Dermis microvascular lymphatic vessel endothelial cell (primary cell): Measurements from ENCODE around the gene RPL28. TPM values are rescaled to one million over a fixed set of nuclear protein-coding genes. Genes with fewer than 3 reads are reported as not detected.
"Not testable (repeated sequence)": the region's sequence is repeated elsewhere in the genome, so short reads cannot be mapped to it uniquely, and the experiment has no call there.

Experiments
- DNase-seq, 2 donors: peaks; one replicate each; pipeline versions ENCODE4 v3.0.0 to v3.0.0-alpha.2; 2010; ENCODE audit warnings: low read depth in 2 of 2
- total RNA-seq: library from RNA; depleted of rRNA; stranded (reverse); fragments of >200 nt; gene quantifications from 2 replicates; pipeline ENCODE4 v1.2.1, GENCODE V29; 2014

Gene RPL28
- total RNA-seq, 1 donor from 2014 or later = 126 TPM

DNA sequence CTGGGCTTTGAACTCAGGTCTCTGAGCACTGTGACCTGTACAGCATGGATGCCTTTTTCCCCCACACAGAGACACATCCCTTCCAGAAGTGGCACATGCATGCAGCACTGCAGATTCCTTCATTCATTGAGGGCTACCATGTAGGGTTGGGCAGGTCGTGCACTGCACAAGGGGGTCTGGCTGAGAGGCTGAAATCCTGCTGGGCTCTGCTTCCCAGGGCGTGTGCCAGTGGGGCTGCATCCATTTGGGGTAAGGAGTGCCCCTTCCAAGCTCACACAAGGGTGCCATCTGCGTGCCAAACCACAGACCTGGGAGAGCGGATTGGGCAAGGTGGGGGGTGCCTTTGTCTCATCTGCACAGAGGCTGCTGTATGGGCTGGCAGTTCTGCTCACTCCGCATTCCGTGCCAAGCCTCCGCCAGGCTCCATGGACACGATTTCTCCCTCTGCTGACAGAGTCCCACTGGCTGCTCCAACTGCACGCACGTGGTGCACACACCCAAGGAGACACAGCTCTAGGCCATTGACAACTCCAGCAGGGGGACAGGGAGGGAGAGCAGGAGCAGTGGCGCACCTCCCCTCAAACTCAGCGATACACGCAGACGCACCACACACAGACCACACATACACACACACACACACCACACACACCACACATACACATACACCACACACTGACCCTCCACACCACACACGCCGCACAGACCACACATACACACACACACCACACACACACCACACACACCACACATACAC, 61.9 kb downstream of the RPL28 start:
- no peak for DNase-seq

DNA sequence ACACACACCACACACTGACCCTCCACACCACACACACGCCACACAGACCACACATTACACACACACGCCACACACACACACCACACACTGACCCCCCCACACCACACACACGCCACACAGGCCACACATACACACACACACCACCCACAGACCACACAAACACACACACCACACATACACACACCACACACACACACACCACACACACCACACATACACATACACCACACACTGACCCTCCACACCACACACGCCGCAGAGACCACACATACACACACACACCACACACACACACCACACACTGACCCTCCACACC, 62.4 kb downstream of the RPL28 start:
- DNase-seq = not testable (repeated sequence)

DNA sequence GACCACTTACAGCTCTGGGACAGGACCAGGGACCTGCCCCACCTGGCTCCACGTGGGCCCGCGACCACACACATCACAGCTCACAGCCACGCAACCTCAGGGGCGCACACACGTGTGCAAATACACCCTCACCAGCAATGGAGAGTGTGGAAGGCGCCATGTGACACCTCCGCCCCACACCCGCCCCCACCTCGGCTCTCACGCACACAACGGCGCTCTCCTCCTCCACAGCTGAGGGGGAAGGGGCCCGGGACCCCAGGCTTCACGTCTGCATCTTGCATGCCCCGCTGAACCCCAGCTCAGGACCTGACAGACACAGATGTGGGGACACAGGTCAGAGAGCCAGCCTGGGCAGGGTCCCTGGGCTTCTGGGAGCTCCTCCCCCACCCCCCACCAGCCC, 63.7 kb downstream of the RPL28 start:
- no peak for DNase-seq

DNA sequence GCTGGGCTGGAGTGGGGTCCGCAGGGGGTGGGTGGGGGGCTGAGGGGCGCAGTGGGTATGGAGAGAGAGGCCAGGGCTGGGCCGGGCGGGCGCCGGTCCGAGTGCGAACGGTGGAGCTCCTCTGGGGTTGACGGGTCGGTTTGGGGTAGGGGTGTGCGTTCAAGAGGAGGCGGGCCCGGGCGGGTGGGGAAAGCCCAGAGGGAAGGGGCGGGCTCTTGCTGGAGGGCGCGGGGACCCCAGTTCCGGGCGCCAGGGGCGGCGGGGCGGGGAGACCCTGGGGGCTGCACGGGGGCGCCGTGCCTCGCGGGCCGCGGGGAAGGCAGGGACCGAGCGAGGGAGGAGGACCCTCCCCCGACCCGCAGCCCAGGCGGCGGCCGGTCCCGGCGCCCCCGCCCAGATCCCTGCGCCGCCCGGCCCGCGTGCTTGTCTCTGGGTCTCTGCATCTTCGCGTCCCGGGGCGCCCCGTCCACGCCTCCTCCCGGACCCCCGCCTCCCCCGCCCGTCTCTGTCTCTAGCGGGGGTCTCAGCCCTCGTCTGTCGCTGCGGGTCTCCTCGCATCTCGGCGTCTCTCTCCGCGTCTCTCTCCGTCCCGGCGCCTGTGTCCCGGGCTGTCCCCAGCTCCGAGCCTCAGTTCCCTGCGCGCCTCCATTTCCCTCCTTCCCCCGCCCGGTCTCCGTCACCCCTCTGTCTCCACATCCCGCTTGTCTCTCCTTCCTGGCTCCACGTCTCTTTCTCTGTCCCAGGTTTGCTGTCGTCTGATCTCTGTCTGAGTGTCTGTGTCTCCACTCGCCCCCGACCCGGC, 65.6 kb downstream of the RPL28 start:
- no peak for DNase-seq

DNA sequence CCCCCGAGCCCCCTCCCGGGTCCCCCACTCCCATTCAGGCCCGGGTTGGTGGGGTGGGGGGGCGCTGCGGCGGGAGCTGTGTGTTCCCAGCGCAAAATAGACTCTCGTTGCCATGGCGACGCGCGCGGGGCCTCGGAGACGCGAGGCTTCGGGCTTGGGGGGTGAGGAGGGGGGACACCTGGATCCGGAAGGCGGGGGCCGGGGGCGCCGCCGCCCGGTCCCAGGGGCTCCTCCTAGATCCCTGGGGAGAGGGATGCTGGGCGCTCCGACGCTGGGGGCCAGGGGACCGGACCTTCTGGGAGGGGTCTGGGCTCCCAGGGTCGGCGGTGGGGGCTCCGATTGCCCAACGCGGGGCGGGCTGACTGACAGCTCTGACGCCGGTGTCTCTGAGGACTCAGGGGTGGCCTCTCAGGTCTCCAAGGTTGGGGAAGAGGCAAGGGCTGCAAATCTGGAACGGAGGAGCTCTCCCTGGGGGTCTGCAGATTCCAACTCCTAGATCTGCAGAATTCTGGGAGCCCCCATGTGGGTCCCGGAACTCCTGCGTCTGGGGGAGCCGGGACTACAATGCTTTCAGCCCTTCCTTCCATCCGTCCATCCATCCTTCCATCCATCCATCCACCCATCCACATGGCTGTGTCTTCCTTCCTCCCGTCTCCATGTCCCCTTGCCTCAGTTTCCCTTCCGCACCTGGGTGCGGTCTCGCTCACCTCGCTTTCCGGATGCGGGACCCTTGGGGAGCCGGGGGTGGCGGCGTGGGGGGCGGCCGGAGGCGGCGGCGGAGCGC, 66.4 kb downstream of the RPL28 start:
- DNase-seq = no peak

Other genes with a start within 250 kb of the RPL28 start
- 0.51 and 1.7 TPM in 2 replicates for gene TNNT1, start 236.7 kb upstream of the RPL28 start, total RNA-seq
- gene TNNI3, start 228.2 kb upstream of the RPL28 start, total RNA-seq = not detected in 2 replicates
- gene DNAAF3, start 219.3 kb upstream of the RPL28 start, total RNA-seq = 0.26 and 0.38 TPM in 2 replicates
- gene SYT5, start 205.6 kb upstream of the RPL28 start, total RNA-seq = under 0.01 TPM in 1 of 2 replicates, not detected in the other
- 0.13 TPM in 2 replicates for gene PTPRH, start 176.4 kb upstream of the RPL28 start, total RNA-seq
- gene TMEM86B, start 157.2 kb upstream of the RPL28 start, total RNA-seq = 0.26 and 0.89 TPM in 2 replicates
- gene PPP6R1, start 126.9 kb upstream of the RPL28 start, total RNA-seq = 19.9 and 34.9 TPM in 2 replicates
- gene HSPBP1, start 105.8 kb upstream of the RPL28 start, total RNA-seq = 19.9 and 26.8 TPM in 2 replicates
- 0.39 and 1.3 TPM in 2 replicates for gene BRSK1, start 101.9 kb upstream of the RPL28 start, total RNA-seq
- gene TMEM150B, start 60.6 kb upstream of the RPL28 start, total RNA-seq = not detected in 2 replicates
- gene KMT5C, start 46.1 kb upstream of the RPL28 start, total RNA-seq = 3.2 and 4.6 TPM in 2 replicates
- not detected in 2 replicates for gene COX6B2, start 31.2 kb upstream of the RPL28 start, total RNA-seq
- gene GARIN5B, start 22.7 kb upstream of the RPL28 start, total RNA-seq = not detected in 2 replicates
- under 0.01 and 0.13 TPM in 2 replicates for gene IL11, start 15.5 kb upstream of the RPL28 start, total RNA-seq
- not detected in 2 replicates for gene TMEM190, start 9.1 kb upstream of the RPL28 start, total RNA-seq
- gene TMEM238, start 1.6 kb upstream of the RPL28 start, total RNA-seq = 0.26 and 0.63 TPM in 2 replicates
- gene UBE2S, start 21.9 kb downstream of the RPL28 start, total RNA-seq = 40.6 and 54.6 TPM in 2 replicates
- not detected in 2 replicates for gene SHISA7, start 57.4 kb downstream of the RPL28 start, total RNA-seq
- gene ISOC2, start 75.7 kb downstream of the RPL28 start, total RNA-seq = 61.0 and 75.9 TPM in 2 replicates
- not detected in 2 replicates for gene C19orf85, start 78.8 kb downstream of the RPL28 start, total RNA-seq
- gene ZNF628, start 90.7 kb downstream of the RPL28 start, total RNA-seq = 0.77 and 2.1 TPM in 2 replicates
- 8.9 and 9.1 TPM in 2 replicates for gene NAT14, start 99.3 kb downstream of the RPL28 start, total RNA-seq
- under 0.01 and 0.13 TPM in 2 replicates for gene SSC5D, start 102.5 kb downstream of the RPL28 start, total RNA-seq
- not detected in 2 replicates for gene SBK2, start 151.2 kb downstream of the RPL28 start, total RNA-seq
- 0.13 and 0.26 TPM in 2 replicates for gene SBK3, start 159.6 kb downstream of the RPL28 start, total RNA-seq
- gene ZNF579, start 194.9 kb downstream of the RPL28 start, total RNA-seq = 1.9 and 3.5 TPM in 2 replicates
- 2.6 and 3.3 TPM in 2 replicates for gene FIZ1, start 213.6 kb downstream of the RPL28 start, total RNA-seq
- gene ZNF524, start 214.4 kb downstream of the RPL28 start, total RNA-seq = 6.9 and 11.9 TPM in 2 replicates
- gene ZNF865, start 219.7 kb downstream of the RPL28 start, total RNA-seq = 0.39 and 1.5 TPM in 2 replicates
- gene ZNF784, start 238.6 kb downstream of the RPL28 start, total RNA-seq = 3.3 and 4.9 TPM in 2 replicates